ENCODE results near the gene LRRC4B. TPM values are rescaled to one million over a fixed set of nuclear protein-coding genes. Genes with fewer than 3 reads are reported as not detected.

LRRC4B gene
- total and polyA plus RNA-seq, 2 donors (not counting 1 experiment from before 2014, with no cell fraction given) = 0.02 to 0.17 TPM

DNA sequence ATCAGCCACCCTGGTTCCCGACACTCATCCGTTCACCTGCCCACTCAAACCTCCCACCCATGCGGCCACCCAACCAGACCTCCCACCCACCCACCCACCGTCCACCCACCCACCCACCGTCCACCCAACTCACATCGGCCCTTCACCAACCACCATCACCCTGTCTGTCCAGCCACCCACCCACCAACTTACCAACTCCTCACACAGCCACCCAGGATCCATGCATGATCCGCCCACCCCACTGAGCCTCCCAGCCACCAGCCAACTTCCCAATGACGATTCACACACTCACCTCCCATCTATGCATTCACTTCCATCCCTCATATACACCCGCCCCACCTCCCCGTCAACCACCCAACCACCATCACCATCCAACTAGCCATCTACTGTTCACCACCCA is 61.5 kb downstream of the LRRC4B start:
- Histone ChIP-seq H3K4me3 (replicated peaks in 1 of 4; ENCODE audit: control extremely low read depth in 1 of 4, insufficient read depth in 1 of 4, low read depth in 3 of 4, low read length in 4 of 4) (no peak overlapping the region), H2AFZ (ENCODE audit: low read length) (no peak overlapping the region), H3K9ac (ENCODE audit: insufficient read depth, low read length) (no peak overlapping the region), H3K4me1 (ENCODE audit: control insufficient read depth, extremely low read depth, insufficient read depth, low read length) (peaks cover 2% of the 10 kb centered on the region), H3K36me3 (ENCODE audit: control insufficient read depth, insufficient read depth, low read length) (no peaks in the 10 kb centered on the region), H3K79me2 (ENCODE audit: control insufficient read depth, insufficient read depth, low read length) (peaks cover 6% of the 10 kb centered on the region), H3K4me2 (ENCODE audit: extremely low read depth, insufficient read depth, low read length) (no peak overlapping the region), H3K27ac (ENCODE audit: insufficient read depth, low read length) (no peak overlapping the region), H3K9me3 (ENCODE audit: control insufficient read depth, insufficient read depth, low read depth, low read length) (no peaks in the 10 kb centered on the region), H3K27me3 (ENCODE audit: control insufficient read depth, insufficient read depth, low read length) (no peaks in the 10 kb centered on the region), H4K20me1 (ENCODE audit: control insufficient read depth, extremely low read depth, insufficient read depth, low read length) (no peaks in the 10 kb centered on the region)
- DNase-seq (ENCODE audit: low read depth in 2 of 2) = no peak
- TF ChIP-seq, protein P1, sequence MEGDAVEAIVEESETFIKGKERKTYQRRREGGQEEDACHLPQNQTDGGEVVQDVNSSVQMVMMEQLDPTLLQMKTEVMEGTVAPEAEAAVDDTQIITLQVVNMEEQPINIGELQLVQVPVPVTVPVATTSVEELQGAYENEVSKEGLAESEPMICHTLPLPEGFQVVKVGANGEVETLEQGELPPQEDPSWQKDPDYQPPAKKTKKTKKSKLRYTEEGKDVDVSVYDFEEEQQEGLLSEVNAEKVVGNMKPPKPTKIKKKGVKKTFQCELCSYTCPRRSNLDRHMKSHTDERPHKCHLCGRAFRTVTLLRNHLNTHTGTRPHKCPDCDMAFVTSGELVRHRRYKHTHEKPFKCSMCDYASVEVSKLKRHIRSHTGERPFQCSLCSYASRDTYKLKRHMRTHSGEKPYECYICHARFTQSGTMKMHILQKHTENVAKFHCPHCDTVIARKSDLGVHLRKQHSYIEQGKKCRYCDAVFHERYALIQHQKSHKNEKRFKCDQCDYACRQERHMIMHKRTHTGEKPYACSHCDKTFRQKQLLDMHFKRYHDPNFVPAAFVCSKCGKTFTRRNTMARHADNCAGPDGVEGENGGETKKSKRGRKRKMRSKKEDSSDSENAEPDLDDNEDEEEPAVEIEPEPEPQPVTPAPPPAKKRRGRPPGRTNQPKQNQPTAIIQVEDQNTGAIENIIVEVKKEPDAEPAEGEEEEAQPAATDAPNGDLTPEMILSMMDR (conservative IDR thresholded peaks at IDR 0.05 in 1 of 2, IDR thresholded peaks at IDR 0.05 in 1 of 2; ENCODE audit: low read depth in 1 of 2, low read length in 2 of 2) = no peak
- no peak for TF ChIP-seq EZH2 (IDR thresholded peaks at IDR 0.05; ENCODE audit: low read length, missing control alignments)

DNA sequence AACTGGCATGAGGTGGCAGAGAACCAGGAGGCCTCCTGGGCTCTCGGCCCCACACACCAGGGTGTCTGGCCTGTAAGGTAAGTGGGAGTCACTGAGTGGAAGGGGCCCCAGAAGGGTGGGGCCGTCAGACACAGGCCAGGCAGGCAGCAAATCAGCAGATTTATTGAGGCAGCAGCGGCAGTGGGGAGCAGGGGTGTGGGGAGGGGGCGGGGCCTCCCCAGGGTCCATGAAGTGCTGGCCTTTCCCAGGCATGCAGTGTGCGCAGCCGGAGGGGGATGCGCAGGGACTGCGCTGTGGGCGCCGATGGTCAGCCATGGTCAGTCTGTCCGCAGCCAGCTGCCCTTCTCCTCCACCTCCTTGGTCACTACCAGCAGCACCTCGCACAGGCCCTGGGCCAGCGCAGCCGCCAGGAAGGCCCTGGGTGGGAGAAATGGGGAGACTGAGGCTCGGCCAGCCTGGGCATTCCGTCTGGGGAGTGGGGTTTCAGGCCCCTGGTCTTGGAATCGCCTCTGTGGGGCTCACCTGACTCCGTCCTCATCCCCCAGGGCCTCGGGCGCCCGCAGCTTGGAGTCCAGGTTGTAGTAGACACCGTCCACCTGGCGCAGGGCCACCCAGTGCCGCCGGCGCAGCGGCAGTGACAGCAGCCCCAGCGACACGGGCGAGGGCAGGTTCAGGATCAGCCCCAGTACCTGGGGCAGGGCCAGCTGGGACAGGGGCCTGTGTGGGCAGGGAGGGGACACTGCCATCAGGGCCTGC is 62.2 kb downstream of the LRRC4B start:
- Histone ChIP-seq H3K27ac (ENCODE audit: insufficient read depth, low read length) (no peak overlapping the region), H3K4me2 (ENCODE audit: extremely low read depth, insufficient read depth, low read length) (no peak overlapping the region), H3K4me3 (replicated peaks in 1 of 4; ENCODE audit: control extremely low read depth in 1 of 4, insufficient read depth in 1 of 4, low read depth in 3 of 4, low read length in 4 of 4) (no peak overlapping the region), H3K9me3 (ENCODE audit: control insufficient read depth, insufficient read depth, low read depth, low read length) (no peaks in the 10 kb centered on the region), H3K27me3 (ENCODE audit: control insufficient read depth, insufficient read depth, low read length) (no peaks in the 10 kb centered on the region), H3K79me2 (ENCODE audit: control insufficient read depth, insufficient read depth, low read length) (peaks cover 6% of the 10 kb centered on the region), H3K36me3 (ENCODE audit: control insufficient read depth, insufficient read depth, low read length) (no peaks in the 10 kb centered on the region), H2AFZ (ENCODE audit: low read length) (no peak overlapping the region), H4K20me1 (ENCODE audit: control insufficient read depth, extremely low read depth, insufficient read depth, low read length) (no peaks in the 10 kb centered on the region), H3K4me1 (ENCODE audit: control insufficient read depth, extremely low read depth, insufficient read depth, low read length) (peaks cover 2% of the 10 kb centered on the region), H3K9ac (ENCODE audit: insufficient read depth, low read length) (no peak overlapping the region)
- no peak for DNase-seq (ENCODE audit: low read depth in 2 of 2)
- TF ChIP-seq, protein P1 (conservative IDR thresholded peaks at IDR 0.05 in 1 of 2, IDR thresholded peaks at IDR 0.05 in 1 of 2; ENCODE audit: low read depth in 1 of 2, low read length in 2 of 2) = no peak
- no peak for TF ChIP-seq EZH2 (IDR thresholded peaks at IDR 0.05; ENCODE audit: low read length, missing control alignments)

DNA sequence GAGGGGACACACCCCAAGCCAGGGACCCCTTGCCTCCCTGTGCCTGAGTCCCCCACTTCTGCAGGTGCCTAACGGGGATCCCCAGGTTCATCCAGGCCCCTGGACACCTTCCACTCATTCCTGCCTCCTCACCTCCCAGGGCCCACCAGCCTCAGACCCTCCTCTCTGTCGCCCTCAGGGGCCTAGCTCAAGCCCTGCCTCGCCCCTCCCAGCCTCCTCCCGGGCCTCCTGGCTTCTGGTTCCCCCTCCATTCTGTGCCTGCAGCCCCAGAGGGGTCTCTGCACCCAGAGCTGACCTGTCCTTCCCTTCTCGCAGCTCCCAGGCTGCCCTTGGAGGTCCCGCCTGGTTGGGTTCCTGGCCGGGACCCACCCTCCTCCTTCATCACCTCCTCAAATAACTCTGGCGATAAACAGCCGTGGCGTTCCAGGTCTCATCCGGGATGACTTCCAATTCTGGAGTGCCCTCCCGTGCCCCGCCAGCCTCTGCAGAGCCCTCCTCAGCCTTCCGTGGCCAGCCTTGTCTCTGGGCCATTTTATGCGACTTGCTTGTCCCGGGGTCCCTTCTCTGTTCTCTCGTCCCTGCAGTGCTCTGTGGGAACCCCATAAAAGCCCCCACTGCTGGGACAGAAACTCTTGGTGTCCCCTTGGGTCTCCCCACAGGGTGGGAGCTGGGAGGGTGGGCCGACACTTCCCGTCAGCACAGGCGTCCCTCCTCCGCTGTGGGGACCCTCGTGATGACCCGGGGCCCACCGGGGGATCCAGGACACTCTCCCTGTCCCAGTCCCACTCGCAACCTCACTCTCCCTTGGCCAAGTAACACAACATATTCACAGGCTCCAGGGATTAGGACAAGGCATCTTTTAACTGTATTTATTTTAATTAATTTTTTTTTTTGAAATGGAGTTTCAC is 66.4 kb downstream of the LRRC4B start:
- peaks cover 6% of the 10 kb centered on the region for H3K27me3 ChIP-seq (ENCODE audit: control insufficient read depth, insufficient read depth, low read length)
- H3K4me1 ChIP-seq (ENCODE audit: control insufficient read depth, extremely low read depth, insufficient read depth, low read length) = no peaks in the 10 kb centered on the region
- no peaks in the 10 kb centered on the region for H3K36me3 ChIP-seq (ENCODE audit: control insufficient read depth, insufficient read depth, low read length)
- no peak overlapping the region for H2AFZ ChIP-seq (ENCODE audit: low read length)
- no peak overlapping the region for H3K9ac ChIP-seq (ENCODE audit: insufficient read depth, low read length)
- H3K4me3 ChIP-seq (replicated peaks in 1 of 4; ENCODE audit: control extremely low read depth in 1 of 4, insufficient read depth in 1 of 4, low read depth in 3 of 4, low read length in 4 of 4) = no peak overlapping the region
- H3K79me2 ChIP-seq (ENCODE audit: control insufficient read depth, insufficient read depth, low read length) = no peaks in the 10 kb centered on the region
- H3K9me3 ChIP-seq (ENCODE audit: control insufficient read depth, insufficient read depth, low read depth, low read length) = no peaks in the 10 kb centered on the region
- H4K20me1 ChIP-seq (ENCODE audit: control insufficient read depth, extremely low read depth, insufficient read depth, low read length) = no peaks in the 10 kb centered on the region
- H3K27ac ChIP-seq (ENCODE audit: insufficient read depth, low read length) = no peak overlapping the region
- H3K4me2 ChIP-seq (ENCODE audit: extremely low read depth, insufficient read depth, low read length) = no peak overlapping the region
- TF ChIP-seq EZH2 (IDR thresholded peaks at IDR 0.05; ENCODE audit: low read length, missing control alignments) = no peak
- TF ChIP-seq, protein P1 (conservative IDR thresholded peaks at IDR 0.05 in 1 of 2, IDR thresholded peaks at IDR 0.05 in 1 of 2; ENCODE audit: low read depth in 1 of 2, low read length in 2 of 2) = no peak
- DNase-seq (ENCODE audit: low read depth in 2 of 2) = no peak

Measured in fibroblast of lung (primary cell).